Esophagus (tissue), 2 donors: ENCODE measurements around the gene TPST2. TPM values are rescaled to one million over a fixed set of nuclear protein-coding genes. Genes with fewer than 3 reads are reported as not detected.
A peak's percentile ranks its signal among the peaks of the same experiment; 100 is the strongest.

ENCODE experiments used
- H3K27ac ChIP-seq, 2 donors: one replicate each; pipeline ENCODE4 v1.5.1; 2013; ENCODE audit warnings: low read depth in 2 of 2, mild to moderate bottlenecking in 2 of 2, inconsistent platforms in 1 of 2, low read length in 1 of 2, moderate library complexity in 1 of 2
- H3K27me3 ChIP-seq, 2 donors: one replicate each; pipeline ENCODE4 v1.6.1; 2013; ENCODE audit warnings: low read length in 2 of 2, control low read depth in 1 of 2, mild to moderate bottlenecking in 1 of 2; ENCODE audit not compliant: insufficient read depth in 2 of 2, control insufficient read depth in 1 of 2
- H3K36me3 ChIP-seq, 2 donors: one replicate each; pipeline ENCODE4 v1.6.1; 2013; ENCODE audit warnings: low read length in 1 of 2; ENCODE audit not compliant: control insufficient read depth in 2 of 2, insufficient read depth in 2 of 2
- H3K4me1 ChIP-seq, 2 donors: one replicate each; pipeline ENCODE4 v1.6.1; 2013; ENCODE audit warnings: low read length in 1 of 2; ENCODE audit not compliant: control insufficient read depth in 2 of 2, insufficient read depth in 2 of 2
- H3K4me3 ChIP-seq, 2 donors: one replicate each; pipeline ENCODE4 v1.5.1; 2013; ENCODE audit warnings: low read length in 2 of 2, mild to moderate bottlenecking in 2 of 2, low read depth in 1 of 2, moderate library complexity in 1 of 2
- H3K9me3 ChIP-seq, 2 donors: one replicate each; pipeline ENCODE4 v1.6.1; 2013; ENCODE audit warnings: mild to moderate bottlenecking in 2 of 2, low read depth in 1 of 2, low read length in 1 of 2, moderate library complexity in 1 of 2; ENCODE audit not compliant: control insufficient read depth in 2 of 2, insufficient read depth in 1 of 2
- WGBS, 2 donors: extraction: QIAGEN DNeasy Blood & Tissue Kit; methylation state at CpG; one replicate each; pipeline ENCODE4 v1.1.7; 2013; 5-methylcytosine and 5-hydroxymethylcytosine counted together
- polyA plus RNA-seq, 2 donors: library from polyadenylated mRNA; stranded (reverse); fragments of 200-250 nt; gene quantifications; one replicate each; pipeline ENCODE4 v1.2.3, GENCODE V29; 2013
- donor health status: healthy with polysubstance abuse.
- donor health status: Bipolar disorder and iron deficiency.

TPST2 gene
- polyA plus RNA-seq, 2 donors = 7.6 to 12.6 TPM

DNA sequence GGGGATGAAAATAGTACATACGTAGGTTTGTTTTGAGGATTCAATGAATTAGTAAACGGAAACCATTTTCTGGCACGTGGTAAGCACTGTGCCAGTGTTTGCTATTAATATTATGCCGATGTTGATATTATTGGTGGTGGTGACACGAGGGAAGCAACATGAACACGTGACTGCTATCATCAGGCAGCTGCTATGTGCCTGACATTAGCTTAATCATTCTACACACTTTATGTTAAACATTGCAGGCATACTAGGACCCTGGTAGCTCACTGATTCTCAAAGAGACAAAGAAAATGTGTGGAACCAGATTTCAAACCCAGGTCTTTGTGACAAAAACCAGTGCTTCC, 105.6 kb downstream of the TPST2 start:
- Histone ChIP-seq H3K36me3 (peaks cover 4 to 7% of the 10 kb centered on the region in 2 donors), H3K27ac (peak overlapping the region; percentile 26 to 87), H3K4me3 (peak overlapping the region; percentile 72 to 84), H3K9me3 (no peaks in the 10 kb centered on the region), H3K4me1 (peaks cover 0 to 11% of the 10 kb centered on the region in 2 donors), H3K27me3 (no peaks in the 10 kb centered on the region)
- 5 to 6% methylated on average over 6 of the region's 6 CpGs for WGBS, 2 donors

DNA sequence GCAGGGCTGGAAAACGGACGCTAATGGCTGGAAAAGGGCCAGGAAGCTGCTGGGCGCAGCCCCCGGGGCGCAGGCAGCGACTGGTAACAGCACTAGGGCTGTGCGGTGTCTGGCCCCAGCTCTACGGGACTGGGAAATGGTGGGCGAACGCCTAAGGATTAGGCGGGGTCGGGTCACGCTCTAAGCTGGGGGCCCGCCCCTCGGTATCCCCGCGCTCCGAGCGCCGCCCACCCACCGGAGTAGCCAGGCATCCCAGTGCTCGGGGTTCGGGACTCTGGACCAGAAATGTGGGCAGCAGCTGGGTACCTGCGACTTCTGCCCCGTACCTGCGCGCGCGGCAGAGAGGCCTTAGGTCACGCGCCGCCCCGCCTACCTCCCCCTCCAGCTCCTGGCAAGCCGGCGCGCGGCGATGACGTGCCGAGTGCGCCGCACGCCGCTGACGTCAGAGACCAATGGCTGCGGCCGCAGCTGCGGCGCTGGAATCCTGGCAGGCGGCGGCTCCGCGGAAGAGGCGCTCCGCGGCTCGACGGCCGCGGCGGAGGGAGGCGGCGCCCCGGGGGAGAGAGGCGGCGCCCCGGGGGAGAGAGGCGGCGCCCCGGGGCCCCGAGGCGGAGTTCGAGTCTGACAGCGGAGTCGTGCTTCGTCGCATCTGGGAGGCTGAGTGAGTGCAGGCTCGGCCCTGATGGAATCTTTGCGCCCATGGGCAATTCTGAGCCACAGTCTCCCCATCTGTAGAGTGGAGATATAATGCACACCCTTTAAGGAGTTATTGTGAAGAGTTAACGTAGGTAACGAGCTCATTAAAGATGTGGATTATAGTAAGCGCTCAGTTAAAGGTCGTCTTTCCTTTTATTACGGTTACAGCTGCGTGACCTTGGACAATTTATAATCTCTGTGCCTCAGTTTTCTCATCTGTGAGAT, 106.2 kb downstream of the TPST2 start, which contains the start of the genes HPS4 and SRRD:
TSS of gene HPS4 (minus strand) at position 345 of the 921 bp plus-strand sequence. CDS start 2,021 bp downstream, outside the sequence.
TSS of gene SRRD (plus strand) at position 439 of the 921 bp plus-strand sequence. CDS start at position 453, 14 bp downstream.
- Histone ChIP-seq H3K27ac (peak within 1 kb of the TSS; percentile 90 to 91), H3K4me1 (peaks cover 0 to 13% of the 10 kb centered on the region in 2 donors), H3K9me3 (no peaks in the 10 kb centered on the region), H3K36me3 (peaks cover 4% of the 10 kb centered on the region in 2 donors), H3K4me3 (peak within 1 kb of the TSS; percentile 72 to 84), H3K27me3 (no peaks in the 10 kb centered on the region)
- 0% methylated on average over 73 to 85 of the region's 85 CpGs for WGBS, 2 donors

DNA sequence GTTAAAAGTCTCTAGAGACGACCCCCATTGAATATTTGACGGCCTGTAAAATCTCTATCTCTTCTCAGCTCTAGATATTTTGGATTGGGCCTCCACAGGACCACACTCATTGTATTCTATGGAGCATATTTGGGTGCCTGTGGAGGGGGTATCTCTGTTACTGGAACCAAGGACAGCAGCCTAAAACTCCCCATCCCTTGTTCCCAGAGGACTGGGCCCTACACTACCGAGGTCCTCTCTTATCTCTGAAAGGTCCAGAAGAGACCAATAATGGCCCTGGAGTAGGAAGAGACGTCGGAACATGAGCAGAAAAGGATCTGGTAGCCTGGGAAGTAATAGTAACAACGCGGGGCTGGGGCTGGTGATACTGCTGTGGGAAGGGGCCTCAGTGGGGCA, 106.9 kb downstream of the TPST2 start:
- no peaks in the 10 kb centered on the region for H3K27me3 ChIP-seq
- peak overlapping the region; percentile 90 to 91 for H3K27ac ChIP-seq
- H3K36me3 ChIP-seq = no peaks in the 10 kb centered on the region
- H3K9me3 ChIP-seq = no peaks in the 10 kb centered on the region
- peak overlapping the region; percentile 72 to 84 for H3K4me3 ChIP-seq
- H3K4me1 ChIP-seq = peaks cover 0 to 14% of the 10 kb centered on the region in 2 donors
- 9 to 11% methylated on average over 7 of the region's 7 CpGs for WGBS, 2 donors

- WGBS, 2 donors = 50 to 61% methylated on average over 5 of the region's 5 CpGs
- H3K27me3 ChIP-seq = no peaks in the 10 kb centered on the region
- H3K4me3 ChIP-seq = no peak overlapping the region
- no peak overlapping the region for H3K27ac ChIP-seq
- H3K36me3 ChIP-seq = no peaks in the 10 kb centered on the region
- peaks cover 0 to 14% of the 10 kb centered on the region in 2 donors for H3K4me1 ChIP-seq
- no peaks in the 10 kb centered on the region for H3K9me3 ChIP-seq
Observed at GRCh38 chr22:26482161-26482560, 107.8 kb downstream of the TPST2 start.

DNA sequence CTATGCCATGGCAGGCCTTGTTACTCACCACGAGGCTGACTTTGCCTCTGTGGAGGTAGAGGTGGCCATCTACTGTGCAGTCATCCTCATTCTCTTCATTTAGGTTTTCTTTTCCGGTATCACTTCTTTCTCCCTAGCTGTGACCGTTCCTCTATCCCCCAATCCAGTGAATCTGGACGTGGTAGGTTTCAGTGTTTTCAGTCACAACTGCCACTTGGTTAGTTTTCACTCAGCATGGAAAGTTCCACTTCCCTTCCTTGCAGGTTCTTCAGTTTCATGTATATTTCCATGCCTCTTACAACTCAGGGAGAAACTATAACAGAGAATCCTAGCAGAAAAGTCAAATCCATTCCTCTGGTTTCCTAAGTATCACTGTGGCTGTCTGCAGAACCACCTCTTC, 108.2 kb downstream of the TPST2 start:
- peak overlapping the region; percentile 20 to 28 for H3K27ac ChIP-seq
- H3K4me3 ChIP-seq = no peak overlapping the region
- H3K9me3 ChIP-seq = no peaks in the 10 kb centered on the region
- 78 to 80% methylated on average over 4 of the region's 4 CpGs for WGBS, 2 donors
- H3K4me1 ChIP-seq = peaks cover 1 to 14% of the 10 kb centered on the region in 2 donors
- peaks cover 2% of the 10 kb centered on the region in 2 donors for H3K36me3 ChIP-seq
- no peaks in the 10 kb centered on the region for H3K27me3 ChIP-seq

DNA sequence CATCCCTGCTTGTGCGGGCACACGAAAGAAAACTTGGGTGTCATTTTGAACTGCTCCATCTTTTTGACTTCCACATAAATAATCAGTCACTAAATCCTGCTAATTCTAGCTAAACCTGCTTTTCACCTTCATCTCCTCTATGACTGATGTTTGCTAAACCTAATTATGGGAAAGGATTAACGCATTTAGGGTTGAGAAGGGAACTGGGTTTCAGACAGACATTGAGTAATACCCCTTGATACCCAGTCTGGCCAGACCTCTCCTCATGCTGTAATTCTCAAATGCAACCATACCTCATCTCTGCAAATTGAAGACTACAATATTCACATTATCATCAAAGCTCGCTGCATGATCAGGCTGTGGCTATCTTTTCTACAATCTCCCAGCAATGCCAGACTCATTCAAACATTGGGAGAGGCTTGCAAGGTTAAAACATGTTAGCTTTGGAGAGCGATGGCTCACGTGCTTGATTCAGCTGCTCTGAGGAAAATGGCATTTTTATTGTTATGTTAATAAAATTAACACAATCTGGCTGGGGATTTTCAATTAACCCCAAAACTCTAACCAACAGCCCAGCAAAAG, 108.7 kb downstream of the TPST2 start:
- Histone ChIP-seq H3K27ac (peak overlapping the region; percentile 22 to 86), H3K9me3 (no peaks in the 10 kb centered on the region), H3K27me3 (no peaks in the 10 kb centered on the region), H3K4me1 (peaks cover 2 to 14% of the 10 kb centered on the region in 2 donors), H3K36me3 (peaks cover 2% of the 10 kb centered on the region in 2 donors), H3K4me3 (no peak overlapping the region)
- 53 to 59% methylated on average over 6 of the region's 6 CpGs for WGBS, 2 donors

DNA sequence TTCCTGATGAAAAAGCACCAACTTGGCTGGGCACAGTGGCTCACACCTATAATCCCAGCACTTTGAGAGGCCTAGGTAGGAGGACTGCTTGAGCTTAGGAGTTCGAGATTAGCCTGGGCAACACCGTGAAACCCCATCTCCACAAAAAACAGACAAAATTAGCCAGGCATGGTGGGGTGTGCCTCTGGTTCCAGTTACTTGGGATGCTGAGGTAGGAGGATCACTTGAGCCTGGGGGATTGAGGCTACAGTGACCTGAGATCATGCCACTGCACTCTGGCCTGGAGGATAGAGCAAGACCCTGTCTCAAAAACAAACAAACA, 109.4 kb downstream of the TPST2 start:
- Histone ChIP-seq H3K9me3 (no peaks in the 10 kb centered on the region), H3K27me3 (no peaks in the 10 kb centered on the region), H3K36me3 (peaks cover 2% of the 10 kb centered on the region in 2 donors), H3K4me3 (no peak overlapping the region), H3K27ac (peak overlapping the region; percentile 22 to 86), H3K4me1 (peaks cover 2 to 14% of the 10 kb centered on the region in 2 donors)
- WGBS, 2 donors = 80 to 92% methylated on average over 2 of the region's 2 CpGs

GRCh38 chr22:26479792-26480610, 109.9 kb downstream of the TPST2 start:
- peaks cover 2 to 14% of the 10 kb centered on the region in 2 donors for H3K4me1 ChIP-seq
- peak overlapping the region in 1 of 2 donors; percentile 5 for H3K4me3 ChIP-seq
- peaks cover 2% of the 10 kb centered on the region in 2 donors for H3K36me3 ChIP-seq
- H3K27ac ChIP-seq = peak overlapping the region; percentile 46 to 86
- no peaks in the 10 kb centered on the region for H3K9me3 ChIP-seq
- H3K27me3 ChIP-seq = no peaks in the 10 kb centered on the region
- WGBS, 2 donors = 66 to 71% methylated on average over 12 of the region's 12 CpGs
